GM12864 (cell line): Measurements from ENCODE around the gene NKD1.

ENCODE experiments used
- DNase-seq: peaks from one replicate; pipeline ENCODE4 v3.0.0-alpha.2; 2011; ENCODE audit warnings: low read depth
- H3K4me3 ChIP-seq: 2 replicates; pipeline ENCODE4 v1.5.1; 2011; ENCODE audit warnings: mild to moderate bottlenecking, low read depth, low read length, control low read depth
- TF ChIP-seq, protein P1 (sequence below): IDR thresholded peaks from 2 replicates; pipeline ENCODE4 v1.5.1; 2011; ENCODE audit warnings: low read depth, mild to moderate bottlenecking, moderate library complexity, low read length, control low read depth, inconsistent platforms; ENCODE audit errors: missing control alignments

Gene NKD1

DNA sequence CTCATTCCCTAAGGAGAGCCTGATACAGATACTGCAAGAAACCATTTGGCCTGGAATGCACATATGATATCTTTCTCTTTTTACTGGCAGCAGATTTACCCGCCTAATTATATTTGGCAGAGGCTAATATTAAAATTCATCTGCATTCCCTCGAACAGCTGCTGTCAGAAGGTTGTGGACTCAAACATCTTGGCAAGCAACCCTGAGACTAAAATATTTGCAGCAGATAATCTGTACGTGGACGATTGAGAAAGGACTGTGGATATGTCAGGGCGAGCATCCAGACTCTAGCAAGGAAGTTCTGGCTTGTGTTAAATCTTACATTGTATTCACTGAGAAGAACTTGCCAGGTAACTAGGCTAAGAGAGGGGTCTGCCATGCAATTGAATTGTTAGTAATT lies 67.7 kb downstream of the NKD1 start:
- H3K4me3 ChIP-seq: no peak overlapping the region
- TF ChIP-seq, protein P1, sequence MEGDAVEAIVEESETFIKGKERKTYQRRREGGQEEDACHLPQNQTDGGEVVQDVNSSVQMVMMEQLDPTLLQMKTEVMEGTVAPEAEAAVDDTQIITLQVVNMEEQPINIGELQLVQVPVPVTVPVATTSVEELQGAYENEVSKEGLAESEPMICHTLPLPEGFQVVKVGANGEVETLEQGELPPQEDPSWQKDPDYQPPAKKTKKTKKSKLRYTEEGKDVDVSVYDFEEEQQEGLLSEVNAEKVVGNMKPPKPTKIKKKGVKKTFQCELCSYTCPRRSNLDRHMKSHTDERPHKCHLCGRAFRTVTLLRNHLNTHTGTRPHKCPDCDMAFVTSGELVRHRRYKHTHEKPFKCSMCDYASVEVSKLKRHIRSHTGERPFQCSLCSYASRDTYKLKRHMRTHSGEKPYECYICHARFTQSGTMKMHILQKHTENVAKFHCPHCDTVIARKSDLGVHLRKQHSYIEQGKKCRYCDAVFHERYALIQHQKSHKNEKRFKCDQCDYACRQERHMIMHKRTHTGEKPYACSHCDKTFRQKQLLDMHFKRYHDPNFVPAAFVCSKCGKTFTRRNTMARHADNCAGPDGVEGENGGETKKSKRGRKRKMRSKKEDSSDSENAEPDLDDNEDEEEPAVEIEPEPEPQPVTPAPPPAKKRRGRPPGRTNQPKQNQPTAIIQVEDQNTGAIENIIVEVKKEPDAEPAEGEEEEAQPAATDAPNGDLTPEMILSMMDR: no peak
- no peak for DNase-seq

DNA sequence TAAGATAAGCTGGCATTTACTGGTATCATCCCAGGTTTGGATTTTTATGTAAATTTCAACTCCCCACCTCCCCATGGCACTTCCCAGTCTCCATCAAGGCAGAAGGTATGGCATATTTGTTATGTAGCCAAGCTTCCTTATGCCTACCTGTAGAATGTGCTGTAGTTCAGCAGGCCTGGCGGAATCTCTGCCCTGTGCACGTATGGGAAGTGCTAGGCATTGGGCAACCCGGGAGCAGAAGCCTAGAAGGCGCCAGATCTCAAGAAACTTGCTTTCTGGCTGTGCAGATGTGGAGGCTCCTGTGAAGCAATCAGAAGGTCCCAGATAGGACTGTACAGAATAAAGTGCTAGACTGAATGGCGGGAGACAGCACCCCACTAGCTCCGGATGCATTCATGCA lies 68.2 kb downstream of the NKD1 start:
- H3K4me3 ChIP-seq: no peak overlapping the region
- TF ChIP-seq, protein P1: no peak
- DNase-seq: no peak

DNA sequence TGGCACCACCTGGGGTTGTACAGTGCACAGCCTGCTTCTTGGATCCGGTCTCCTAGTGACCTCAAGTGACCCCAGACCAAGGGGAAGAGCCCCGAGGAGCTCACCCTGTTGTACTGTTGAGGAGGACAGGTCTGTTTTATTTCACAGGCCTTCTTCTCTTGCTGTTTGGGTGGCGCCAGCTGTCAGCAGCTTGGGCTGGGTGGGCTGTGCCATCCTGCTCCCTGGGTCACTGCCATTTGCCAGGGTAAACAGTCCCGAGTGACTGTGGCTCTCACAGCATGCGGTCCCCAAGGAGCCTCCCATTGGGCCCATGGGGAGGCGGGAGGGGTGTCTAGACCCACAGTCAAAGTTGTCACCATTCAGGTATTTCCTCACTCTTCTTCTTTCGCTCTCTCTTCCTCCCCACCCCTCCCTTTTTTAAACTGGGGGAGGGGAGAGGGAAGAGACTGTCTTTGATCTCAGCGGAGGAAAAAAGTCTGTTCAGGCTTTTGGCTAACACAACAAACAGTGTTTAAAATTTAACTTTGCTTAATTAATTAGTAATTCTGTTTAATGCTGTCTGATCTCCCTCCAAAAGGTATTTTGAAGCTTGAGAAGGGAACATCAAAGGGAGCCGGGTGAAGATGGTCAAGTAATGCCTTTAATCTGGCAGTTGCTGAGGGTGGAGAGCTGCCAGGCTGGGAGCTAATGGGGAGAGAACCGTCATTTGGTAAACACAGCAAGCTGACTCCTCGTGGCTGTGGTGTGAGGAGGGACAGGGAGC lies 68.9 kb downstream of the NKD1 start:
- DNase-seq: no peak
- TF ChIP-seq, protein P1: no peak
- no peak overlapping the region for H3K4me3 ChIP-seq

DNA sequence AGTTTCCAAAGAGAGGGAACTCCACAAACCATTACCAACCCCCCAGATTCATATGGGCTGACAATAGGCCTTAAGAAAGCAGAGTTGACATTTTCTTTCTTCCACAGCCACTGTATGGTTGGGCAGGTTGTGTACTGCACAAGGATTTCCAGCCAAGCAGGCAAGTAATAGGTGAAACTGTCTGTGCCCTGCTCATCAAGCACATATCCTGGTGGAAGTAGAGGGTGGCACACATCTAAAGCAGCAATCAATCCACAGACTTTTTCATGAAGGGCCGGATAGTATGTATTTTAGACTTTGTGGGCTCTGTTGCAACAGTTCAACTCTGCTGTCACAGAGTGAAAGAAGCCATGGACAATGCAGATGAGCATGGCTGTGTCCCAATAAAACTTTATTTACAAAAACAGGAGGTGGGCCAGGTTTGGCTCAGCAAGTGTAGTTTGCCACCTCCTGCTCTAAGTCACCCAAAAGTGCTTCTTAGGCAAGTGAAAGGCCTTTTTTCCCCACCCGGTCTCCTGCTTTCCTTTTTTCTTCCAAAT lies 69.5 kb downstream of the NKD1 start:
- TF ChIP-seq, protein P1: no peak
- no peak for DNase-seq
- H3K4me3 ChIP-seq: no peak overlapping the region

DNA sequence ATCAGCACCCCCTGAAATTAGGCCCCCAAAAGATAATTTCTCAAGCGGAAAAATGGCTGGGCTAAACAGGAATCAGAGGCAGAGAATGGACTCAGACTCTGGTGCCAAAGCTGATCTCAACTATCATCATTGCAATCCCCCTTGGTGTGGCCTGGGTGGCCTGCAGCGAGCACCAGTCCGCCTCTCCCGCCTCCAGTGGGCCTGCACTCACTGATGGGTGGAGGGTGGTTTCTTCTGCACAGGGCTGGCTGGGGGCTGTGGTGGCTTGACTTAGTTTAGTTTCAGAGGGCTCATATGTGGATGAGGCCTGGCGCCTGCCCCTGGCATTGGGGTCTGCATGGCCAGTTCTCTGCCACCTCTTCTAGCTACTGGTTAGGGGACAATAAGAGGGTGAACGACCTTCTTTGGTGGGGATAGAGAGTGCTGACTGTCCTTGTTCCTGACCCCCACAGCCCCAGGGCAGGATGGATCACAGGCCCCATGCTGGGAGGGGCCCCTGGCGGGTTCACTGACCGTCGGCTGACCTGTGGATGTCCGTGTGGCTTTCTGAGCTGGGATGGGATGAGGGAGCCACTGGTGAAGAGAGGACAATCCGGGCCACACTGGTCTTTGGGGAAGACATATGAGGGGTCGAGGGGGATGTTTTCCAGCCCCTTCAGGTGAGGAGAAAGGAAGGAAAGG lies 70.2 kb downstream of the NKD1 start:
- no peak for DNase-seq
- TF ChIP-seq, protein P1: no peak
- H3K4me3 ChIP-seq: no peak overlapping the region

DNA sequence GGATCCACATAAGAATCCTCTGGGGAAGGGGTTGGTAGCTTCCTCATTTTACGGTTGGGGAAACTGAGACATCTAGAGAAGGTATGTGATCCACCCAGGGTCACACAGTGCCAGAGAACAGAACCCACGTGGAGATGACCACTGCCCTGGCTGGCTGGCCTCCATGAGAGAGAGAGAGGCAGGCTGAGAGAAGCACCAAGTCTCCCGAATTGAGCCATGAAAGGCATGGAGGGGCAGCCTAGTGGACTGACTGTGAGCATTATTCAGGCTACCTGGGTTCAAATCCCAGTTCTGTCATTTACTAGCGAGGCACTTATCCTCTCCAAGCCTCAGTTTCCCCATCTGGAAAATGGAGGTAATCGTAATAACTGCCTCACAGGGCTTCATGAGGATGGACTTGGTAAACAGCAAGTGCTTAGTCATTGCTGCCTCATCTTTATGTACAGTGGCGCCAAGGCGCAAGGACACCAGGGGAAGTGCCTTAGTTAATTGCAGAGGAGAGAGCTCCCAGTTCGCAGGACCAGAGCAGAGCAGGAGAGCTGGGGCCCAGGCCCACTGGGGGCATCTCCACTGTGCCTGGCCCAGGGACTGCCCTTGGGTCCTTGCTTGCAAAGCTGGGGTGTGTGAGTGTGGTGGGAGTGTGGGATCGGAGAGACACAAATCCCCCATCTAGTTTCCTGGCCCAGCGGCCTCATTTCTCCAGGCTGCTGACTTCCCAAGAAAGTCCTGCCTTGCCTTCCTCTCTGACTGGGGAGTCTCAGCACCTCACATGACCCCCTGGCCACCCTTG lies 71.7 kb downstream of the NKD1 start:
- H3K4me3 ChIP-seq: no peak overlapping the region
- no peak for DNase-seq
- TF ChIP-seq, protein P1: no peak
